Brain microvascular endothelial cell (primary cell): Measurements from ENCODE around the gene PKP4.

Experiments
- DNase-seq: peaks from one replicate; pipeline ENCODE4 v3.0.0-alpha.2; 2020
- H3K27ac ChIP-seq: fragments of 250-450 bp; sonication (Bioruptor Pico); 2 replicates; pipeline ENCODE4 v1.5.1; 2020; ENCODE audit warnings: mild to moderate bottlenecking, moderate library complexity
- H3K27me3 ChIP-seq: fragments of 250-450 bp; sonication (Bioruptor Pico); replicated peaks from 2 replicates; pipeline ENCODE4 v1.5.1; 2020; ENCODE audit warnings: mild to moderate bottlenecking
- H3K36me3 ChIP-seq: fragments of 250-450 bp; sonication (Bioruptor Pico); replicated peaks from 2 replicates; pipeline ENCODE4 v1.5.1; 2020; ENCODE audit warnings: mild to moderate bottlenecking
- H3K4me3 ChIP-seq: 2 replicates; pipeline ENCODE4 v1.5.1; 2011; ENCODE audit warnings: low read depth, mild to moderate bottlenecking, control low read depth, low read length, moderate library complexity
- in situ Hi-C: cut with HindIII; loops from 2 replicates; pipeline ENCODE4 v1.10.0; 2017; ENCODE audit warnings: low sequenced_read_pairs, low pct_ligation_motif_present
- TF ChIP-seq, protein P1 (sequence below): IDR thresholded peaks from 2 replicates; pipeline ENCODE4 v1.5.1; 2011; ENCODE audit warnings: low read depth, mild to moderate bottlenecking, moderate library complexity, low read length, control low read depth, inconsistent platforms; ENCODE audit errors: missing control alignments

PKP4 gene

DNA sequence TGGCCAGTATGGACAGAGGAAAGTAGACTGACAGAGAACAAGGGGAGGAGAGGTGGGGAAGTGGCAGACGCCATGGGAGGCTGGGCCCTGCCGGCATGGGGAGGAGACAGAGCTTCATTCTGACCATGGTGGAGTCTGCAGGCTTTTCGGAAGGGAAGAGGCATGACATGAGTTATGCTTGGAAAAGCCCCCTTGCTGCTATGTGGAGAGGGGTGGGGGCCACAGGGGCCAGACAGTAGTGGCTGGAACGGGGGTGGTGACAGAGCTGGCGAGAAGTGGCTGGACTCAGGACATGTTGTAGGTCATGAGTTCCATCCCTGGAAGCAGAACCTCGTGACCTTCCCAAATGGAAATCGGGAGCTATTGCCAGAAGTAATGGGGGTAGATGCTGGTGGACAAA is 271.7 kb downstream of the PKP4 start:
- Histone ChIP-seq H3K36me3 (no peaks in the 10 kb centered on the region), H3K4me3 (no peak overlapping the region), H3K27me3 (no peaks in the 10 kb centered on the region), H3K27ac (no peak overlapping the region)
- TF ChIP-seq, protein P1, sequence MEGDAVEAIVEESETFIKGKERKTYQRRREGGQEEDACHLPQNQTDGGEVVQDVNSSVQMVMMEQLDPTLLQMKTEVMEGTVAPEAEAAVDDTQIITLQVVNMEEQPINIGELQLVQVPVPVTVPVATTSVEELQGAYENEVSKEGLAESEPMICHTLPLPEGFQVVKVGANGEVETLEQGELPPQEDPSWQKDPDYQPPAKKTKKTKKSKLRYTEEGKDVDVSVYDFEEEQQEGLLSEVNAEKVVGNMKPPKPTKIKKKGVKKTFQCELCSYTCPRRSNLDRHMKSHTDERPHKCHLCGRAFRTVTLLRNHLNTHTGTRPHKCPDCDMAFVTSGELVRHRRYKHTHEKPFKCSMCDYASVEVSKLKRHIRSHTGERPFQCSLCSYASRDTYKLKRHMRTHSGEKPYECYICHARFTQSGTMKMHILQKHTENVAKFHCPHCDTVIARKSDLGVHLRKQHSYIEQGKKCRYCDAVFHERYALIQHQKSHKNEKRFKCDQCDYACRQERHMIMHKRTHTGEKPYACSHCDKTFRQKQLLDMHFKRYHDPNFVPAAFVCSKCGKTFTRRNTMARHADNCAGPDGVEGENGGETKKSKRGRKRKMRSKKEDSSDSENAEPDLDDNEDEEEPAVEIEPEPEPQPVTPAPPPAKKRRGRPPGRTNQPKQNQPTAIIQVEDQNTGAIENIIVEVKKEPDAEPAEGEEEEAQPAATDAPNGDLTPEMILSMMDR, result no peak
- in situ Hi-C loops, result no loop called here
- no peak for DNase-seq

DNA sequence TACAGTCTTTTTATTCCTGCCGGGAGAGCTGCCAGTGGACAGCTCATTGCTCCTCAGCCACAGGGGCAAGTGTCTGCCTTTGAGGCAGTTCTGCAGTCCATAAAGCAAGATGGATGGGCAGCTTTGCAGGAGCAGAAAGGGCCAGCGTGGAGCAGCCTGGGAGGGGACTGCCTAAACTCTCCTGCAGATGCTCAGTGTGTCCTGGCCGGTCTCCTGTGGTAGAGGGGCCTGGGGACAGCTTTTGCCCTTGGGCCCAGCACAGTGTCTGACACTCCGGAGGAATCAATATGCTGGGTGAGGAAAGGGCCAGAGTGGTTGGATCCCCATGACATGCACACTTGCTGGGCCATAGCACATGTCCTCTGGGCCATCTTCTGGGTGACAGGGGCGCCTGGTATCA is 272.7 kb downstream of the PKP4 start:
- TF ChIP-seq, protein P1, result no peak

DNA sequence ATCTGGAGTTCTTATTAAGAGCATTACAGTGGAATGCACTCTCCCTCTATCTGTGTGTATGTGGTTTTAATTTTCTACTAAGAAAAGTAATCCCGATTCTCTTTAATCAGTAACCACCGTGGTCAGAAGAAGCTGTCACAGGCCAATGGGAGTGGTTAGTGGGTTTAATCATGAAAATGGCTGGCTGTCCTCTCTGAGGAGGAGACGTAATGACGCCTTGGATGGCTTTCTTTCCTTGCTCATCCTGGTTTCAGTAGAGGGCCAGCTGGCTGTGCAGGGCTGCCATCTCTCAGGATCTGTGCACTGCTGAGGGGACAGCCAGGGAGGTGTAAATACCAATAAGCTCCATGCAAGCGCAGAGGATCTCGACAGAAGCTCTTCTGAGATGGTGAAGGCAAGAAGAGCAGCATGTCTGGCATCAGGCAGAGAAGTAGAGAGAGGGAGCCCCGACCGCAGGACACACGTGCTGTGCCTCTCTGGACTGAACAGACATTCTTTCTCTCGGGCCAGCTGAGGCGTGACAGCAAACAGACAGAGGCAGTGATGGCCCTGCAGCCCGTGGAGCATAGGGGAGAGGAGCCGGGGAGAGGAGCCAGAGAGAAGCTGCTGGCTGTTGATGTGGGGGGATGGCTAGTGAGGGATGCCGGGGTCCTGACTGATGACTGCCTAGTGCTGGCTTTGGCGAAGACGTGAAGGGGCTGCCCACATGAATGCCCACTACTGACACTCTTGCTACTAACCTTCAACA is 273.3 kb downstream of the PKP4 start:
- H3K27me3 ChIP-seq, result no peaks in the 10 kb centered on the region

More for the DNA sequence above, 272.7 kb downstream of the PKP4 start:
- Histone ChIP-seq H3K27me3 (no peaks in the 10 kb centered on the region), H3K36me3 (no peaks in the 10 kb centered on the region), H3K27ac (no peak overlapping the region), H3K4me3 (no peak overlapping the region)
- no peak for DNase-seq
- in situ Hi-C loops, result no loop called here

DNA sequence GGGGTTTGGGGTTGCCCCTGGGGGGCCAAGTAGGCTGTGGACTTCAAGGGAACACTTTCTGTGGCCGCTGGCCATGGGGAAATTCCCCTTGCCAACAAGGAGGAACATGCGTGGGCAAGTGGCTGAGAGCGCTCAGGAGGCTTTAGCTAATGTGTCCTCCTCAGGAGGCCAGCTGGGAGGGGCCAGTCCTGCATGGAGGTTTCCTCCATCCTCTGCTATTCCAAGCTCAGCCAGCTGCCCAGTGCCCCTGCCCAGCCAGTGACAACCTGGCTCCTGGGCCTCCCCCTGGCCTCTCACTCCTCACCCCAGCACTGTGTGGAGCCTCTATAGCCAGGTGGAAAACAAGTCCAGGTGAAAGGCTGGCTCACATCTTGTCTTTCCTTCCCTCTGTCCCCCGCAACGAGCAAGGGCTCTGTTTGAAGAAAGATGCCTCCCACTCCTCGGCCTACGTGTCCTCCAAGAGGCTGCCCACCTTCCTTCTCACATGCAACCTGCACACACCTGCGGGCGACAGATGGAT is 273.9 kb downstream of the PKP4 start:
- no peak for DNase-seq
- Histone ChIP-seq H3K27ac (no peak overlapping the region), H3K27me3 (no peaks in the 10 kb centered on the region), H3K4me3 (no peak overlapping the region), H3K36me3 (no peaks in the 10 kb centered on the region)
- TF ChIP-seq, protein P1, result no peak
- in situ Hi-C loops, result no loop called here

More for the DNA sequence above, 273.3 kb downstream of the PKP4 start:
- in situ Hi-C loops, result no loop called here
- H3K4me3 ChIP-seq, result no peak overlapping the region
- DNase-seq, result no peak
- no peaks in the 10 kb centered on the region for H3K36me3 ChIP-seq
- TF ChIP-seq, protein P1, result no peak
- H3K27ac ChIP-seq, result no peak overlapping the region

DNA sequence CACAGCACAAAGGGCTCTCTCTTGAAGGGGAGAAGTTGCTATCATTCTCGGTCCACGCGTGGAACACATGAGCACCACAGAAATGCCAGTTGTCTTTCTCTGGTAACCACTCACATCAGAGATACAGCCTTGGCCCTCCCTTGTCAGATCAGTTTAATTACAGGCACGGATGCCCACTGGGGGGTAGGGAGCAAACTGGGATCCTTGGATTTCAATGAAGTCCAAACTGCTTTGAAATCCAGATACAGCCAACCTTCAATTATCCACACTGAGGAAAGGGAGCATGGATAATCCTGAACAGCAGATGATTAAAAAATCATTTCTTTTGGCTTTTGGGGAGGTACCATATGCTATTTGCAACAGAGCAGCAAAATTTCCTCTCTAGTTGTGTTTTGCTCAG is 274.6 kb downstream of the PKP4 start:
- H3K36me3 ChIP-seq, result no peaks in the 10 kb centered on the region
- no peak overlapping the region for H3K4me3 ChIP-seq
- in situ Hi-C loops, result no loop called here
- TF ChIP-seq, protein P1, result no peak
- no peak for DNase-seq
- H3K27me3 ChIP-seq, result no peaks in the 10 kb centered on the region
- H3K27ac ChIP-seq, result no peak overlapping the region
